Retinal pigment epithelial cell (primary cell): Measurements from ENCODE around the gene RELN.

ENCODE experiments used
- DNase-seq: peaks from one replicate; pipeline ENCODE4 v3.0.0-alpha.2; 2010; ENCODE audit warnings: low read depth
- H3K4me3 ChIP-seq: 2 replicates; pipeline ENCODE4 v1.5.1; 2011; ENCODE audit warnings: mild to moderate bottlenecking, low read length, control low read depth, moderate library complexity
- CTCF ChIP-seq: conservative IDR thresholded peaks from 2 replicates; pipeline ENCODE4 v1.5.1; 2011; ENCODE audit warnings: low read depth, low read length, control low read depth, inconsistent platforms

Gene RELN

GRCh38 chr7:103539875-103540274 lies 449.6 kb downstream of the RELN start:
- no peak for TF ChIP-seq CTCF
- no peak for DNase-seq
- H3K4me3 ChIP-seq, result no peak overlapping the region

DNA sequence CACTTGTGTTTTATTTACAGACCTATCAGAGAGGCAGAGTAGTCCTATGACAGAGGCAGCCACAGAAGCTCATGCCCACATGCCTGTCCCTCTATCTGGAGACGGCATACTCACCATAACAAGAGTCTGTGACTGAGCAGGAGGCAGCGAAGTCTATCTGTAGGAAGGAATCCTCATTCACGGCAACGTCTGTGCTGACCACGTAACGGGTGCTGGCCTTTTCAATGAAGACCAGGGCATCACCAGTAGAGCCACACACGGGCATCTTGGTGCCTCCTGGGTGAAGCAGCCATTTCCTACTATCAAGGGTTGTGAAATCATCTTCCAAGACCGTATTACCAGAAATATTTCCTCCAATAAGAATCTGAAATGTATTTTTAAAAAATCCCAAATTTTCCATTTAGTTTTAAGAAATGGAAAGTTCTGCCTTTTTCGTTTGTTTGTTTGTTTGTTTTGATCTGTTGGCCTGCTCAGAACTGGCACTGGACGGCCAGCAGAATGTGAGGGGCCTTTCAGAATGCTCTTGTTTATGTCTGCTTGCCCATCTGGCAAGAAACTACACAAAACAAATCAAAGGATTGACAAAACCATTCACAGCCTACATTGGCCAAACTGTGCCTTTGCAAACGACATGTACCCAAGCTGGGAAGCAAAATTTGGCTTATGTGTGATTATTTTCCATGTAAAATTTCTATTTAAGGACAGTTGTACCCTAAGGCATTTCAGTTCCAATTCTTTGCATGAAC lies 450.3 kb downstream of the RELN start:
- TF ChIP-seq CTCF, result no peak
- DNase-seq, result no peak
- H3K4me3 ChIP-seq, result no peak overlapping the region

GRCh38 chr7:103533761-103534160 lies 455.7 kb downstream of the RELN start:
- no peak overlapping the region for H3K4me3 ChIP-seq
- no peak for DNase-seq
- TF ChIP-seq CTCF, result no peak

DNA sequence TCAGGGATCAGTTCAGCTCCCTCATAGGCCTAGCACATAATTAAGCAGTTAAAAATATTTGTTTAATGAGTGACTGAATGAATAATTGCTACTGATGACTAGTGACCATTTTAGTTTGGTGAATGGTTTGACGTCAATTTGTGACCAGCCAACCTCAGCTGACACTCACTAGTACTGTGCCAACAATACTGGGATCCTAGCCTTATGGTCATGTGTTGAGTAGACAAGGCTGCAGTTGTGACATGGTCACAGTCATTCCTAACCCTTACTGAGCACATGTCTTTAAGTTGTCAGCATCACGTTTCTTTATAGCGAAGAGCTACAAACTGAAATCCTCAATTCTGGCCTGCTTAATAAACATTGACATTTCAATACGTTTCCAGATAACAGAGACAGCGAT lies 456.5 kb downstream of the RELN start:
- H3K4me3 ChIP-seq, result no peak overlapping the region
- DNase-seq, result no peak
- no peak for TF ChIP-seq CTCF

DNA sequence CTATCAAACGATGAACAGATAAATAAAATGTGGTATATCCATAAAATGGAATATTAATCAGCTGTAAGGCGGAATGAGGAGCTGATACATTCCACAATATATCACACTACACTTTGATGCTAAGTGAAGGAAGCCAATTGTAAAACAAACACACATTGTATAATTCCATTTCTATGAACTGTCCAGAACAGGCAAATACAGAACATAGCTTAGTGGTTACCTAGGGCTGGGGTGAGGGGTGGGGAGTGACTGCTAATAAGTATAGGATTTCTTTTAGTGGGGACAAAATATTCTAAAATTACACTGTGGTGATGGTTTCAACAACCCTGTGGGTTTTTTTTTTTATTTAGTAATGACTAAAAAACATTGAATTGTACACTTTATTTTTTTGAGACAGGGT lies 461.3 kb downstream of the RELN start:
- DNase-seq, result no peak
- H3K4me3 ChIP-seq, result no peak overlapping the region
- no peak for TF ChIP-seq CTCF

GRCh38 chr7:103525937-103526336 lies 463.5 kb downstream of the RELN start:
- no peak overlapping the region for H3K4me3 ChIP-seq
- DNase-seq, result no peak
- TF ChIP-seq CTCF, result no peak
